Measurements from ENCODE around the gene IGF2BP2. TPM values are rescaled to one million over a fixed set of nuclear protein-coding genes. Genes with fewer than 3 reads are reported as not detected.

IGF2BP2 gene
- total RNA-seq, 1 experiment from 2014 or later = 97.8 TPM

- H3K27ac ChIP-seq (ENCODE audit: low read length) = no peak overlapping the region
- TF ChIP-seq, protein P1, sequence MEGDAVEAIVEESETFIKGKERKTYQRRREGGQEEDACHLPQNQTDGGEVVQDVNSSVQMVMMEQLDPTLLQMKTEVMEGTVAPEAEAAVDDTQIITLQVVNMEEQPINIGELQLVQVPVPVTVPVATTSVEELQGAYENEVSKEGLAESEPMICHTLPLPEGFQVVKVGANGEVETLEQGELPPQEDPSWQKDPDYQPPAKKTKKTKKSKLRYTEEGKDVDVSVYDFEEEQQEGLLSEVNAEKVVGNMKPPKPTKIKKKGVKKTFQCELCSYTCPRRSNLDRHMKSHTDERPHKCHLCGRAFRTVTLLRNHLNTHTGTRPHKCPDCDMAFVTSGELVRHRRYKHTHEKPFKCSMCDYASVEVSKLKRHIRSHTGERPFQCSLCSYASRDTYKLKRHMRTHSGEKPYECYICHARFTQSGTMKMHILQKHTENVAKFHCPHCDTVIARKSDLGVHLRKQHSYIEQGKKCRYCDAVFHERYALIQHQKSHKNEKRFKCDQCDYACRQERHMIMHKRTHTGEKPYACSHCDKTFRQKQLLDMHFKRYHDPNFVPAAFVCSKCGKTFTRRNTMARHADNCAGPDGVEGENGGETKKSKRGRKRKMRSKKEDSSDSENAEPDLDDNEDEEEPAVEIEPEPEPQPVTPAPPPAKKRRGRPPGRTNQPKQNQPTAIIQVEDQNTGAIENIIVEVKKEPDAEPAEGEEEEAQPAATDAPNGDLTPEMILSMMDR (IDR thresholded peaks at IDR 0.05) = no peak
- TF ChIP-seq POLR2AphosphoS5 (IDR thresholded peaks at IDR 0.05; ENCODE audit: low read depth, low read length) (no peak), TCF7L2 (IDR thresholded peaks at IDR 0.05; ENCODE audit: low read depth, low read length) (no peak), SIN3A (IDR thresholded peaks at IDR 0.05; ENCODE audit: borderline replicate concordance, insufficient read depth, low read depth, low read length) (no peak)
- TF ChIP-seq, protein P2, sequence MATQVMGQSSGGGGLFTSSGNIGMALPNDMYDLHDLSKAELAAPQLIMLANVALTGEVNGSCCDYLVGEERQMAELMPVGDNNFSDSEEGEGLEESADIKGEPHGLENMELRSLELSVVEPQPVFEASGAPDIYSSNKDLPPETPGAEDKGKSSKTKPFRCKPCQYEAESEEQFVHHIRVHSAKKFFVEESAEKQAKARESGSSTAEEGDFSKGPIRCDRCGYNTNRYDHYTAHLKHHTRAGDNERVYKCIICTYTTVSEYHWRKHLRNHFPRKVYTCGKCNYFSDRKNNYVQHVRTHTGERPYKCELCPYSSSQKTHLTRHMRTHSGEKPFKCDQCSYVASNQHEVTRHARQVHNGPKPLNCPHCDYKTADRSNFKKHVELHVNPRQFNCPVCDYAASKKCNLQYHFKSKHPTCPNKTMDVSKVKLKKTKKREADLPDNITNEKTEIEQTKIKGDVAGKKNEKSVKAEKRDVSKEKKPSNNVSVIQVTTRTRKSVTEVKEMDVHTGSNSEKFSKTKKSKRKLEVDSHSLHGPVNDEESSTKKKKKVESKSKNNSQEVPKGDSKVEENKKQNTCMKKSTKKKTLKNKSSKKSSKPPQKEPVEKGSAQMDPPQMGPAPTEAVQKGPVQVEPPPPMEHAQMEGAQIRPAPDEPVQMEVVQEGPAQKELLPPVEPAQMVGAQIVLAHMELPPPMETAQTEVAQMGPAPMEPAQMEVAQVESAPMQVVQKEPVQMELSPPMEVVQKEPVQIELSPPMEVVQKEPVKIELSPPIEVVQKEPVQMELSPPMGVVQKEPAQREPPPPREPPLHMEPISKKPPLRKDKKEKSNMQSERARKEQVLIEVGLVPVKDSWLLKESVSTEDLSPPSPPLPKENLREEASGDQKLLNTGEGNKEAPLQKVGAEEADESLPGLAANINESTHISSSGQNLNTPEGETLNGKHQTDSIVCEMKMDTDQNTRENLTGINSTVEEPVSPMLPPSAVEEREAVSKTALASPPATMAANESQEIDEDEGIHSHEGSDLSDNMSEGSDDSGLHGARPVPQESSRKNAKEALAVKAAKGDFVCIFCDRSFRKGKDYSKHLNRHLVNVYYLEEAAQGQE (IDR thresholded peaks at IDR 0.05; ENCODE audit: insufficient read depth in 1 of 2, low read depth in 2 of 2, low read length in 1 of 2) = no peak
- in situ Hi-C loops (cut with HindIII; ENCODE audit: low pct_unique_long_range_greater_than_20kb, low sequenced_read_pairs) = no loop called here
- H3K4me3 ChIP-seq (ENCODE audit: low read depth in 2 of 2, low read length in 2 of 2) = no peak overlapping the region
- POLR2A ChIA-PET = interaction anchor here (0.7 kb wide), 1 partner anchor 33 kb away, joined by 10 read pairs; no protein-coding TSS in a partner anchor
- peaks cover 8% of the 10 kb centered on the region for H3K36me3 ChIP-seq (ENCODE audit: control insufficient read depth, insufficient read depth, low read length)
- no peaks in the 10 kb centered on the region; the same call in 1 of the 2 replicates for H3K9me3 ChIP-seq (ENCODE audit: control insufficient read depth, insufficient read depth, low read depth, low read length)
- ATAC-seq (no peak), DNase-seq (ENCODE audit: low read depth, low spot score) (no peak)
- no TSS peak for BruUV-seq (replicated peaks)
- CTCF ChIA-PET = no interaction called here
- H3K27me3 ChIP-seq (ENCODE audit: control insufficient read depth, insufficient read depth, low read length) = no peaks in the 10 kb centered on the region
- peaks cover 16% of the 10 kb centered on the region for H3K4me1 ChIP-seq (ENCODE audit: control insufficient read depth, insufficient read depth, low read length)
- intact Hi-C loops (cut with micrococcal nuclease; ENCODE audit: unreplicated experiment) = no loop called here
Measured at GRCh38 chr3:185685231-185686035, 139.4 kb downstream of the IGF2BP2 start.

GRCh38 chr3:185680231-185680630, 144.6 kb downstream of the IGF2BP2 start:
- no peak overlapping the region for H3K4me3 ChIP-seq (ENCODE audit: low read depth in 2 of 2, low read length in 2 of 2)
- no peak overlapping the region for H3K27ac ChIP-seq (ENCODE audit: low read length)
- ChIA-PET POLR2A (no interaction called here), CTCF (interaction anchor here (1.6 kb wide), 1 partner anchor 20 kb away, joined by 5 read pairs; no protein-coding TSS in a partner anchor)
- no TSS peak for BruUV-seq (replicated peaks)
- ATAC-seq (no peak), DNase-seq (ENCODE audit: low read depth, low spot score) (no peak)
- no peaks in the 10 kb centered on the region for H3K4me1 ChIP-seq (ENCODE audit: control insufficient read depth, insufficient read depth, low read length)
- in situ Hi-C loops (cut with HindIII; ENCODE audit: low pct_unique_long_range_greater_than_20kb, low sequenced_read_pairs) (no loop called here), intact Hi-C loops (cut with micrococcal nuclease; ENCODE audit: unreplicated experiment) (no loop called here)
- no peaks in the 10 kb centered on the region for H3K9me3 ChIP-seq (ENCODE audit: control insufficient read depth, insufficient read depth, low read depth, low read length)
- no peak for TF ChIP-seq TCF7L2 (IDR thresholded peaks at IDR 0.05; ENCODE audit: low read depth, low read length)
- H3K27me3 ChIP-seq (ENCODE audit: control insufficient read depth, insufficient read depth, low read length) = no peaks in the 10 kb centered on the region
- peaks cover 5% of the 10 kb centered on the region for H3K36me3 ChIP-seq (ENCODE audit: control insufficient read depth, insufficient read depth, low read length)

- no peak for ATAC-seq
- ChIA-PET CTCF (interaction anchor here (0.6 to 1.4 kb wide), 3 partner anchors 16 to 235 kb away, joined by 5 to 10 read pairs (median 10); no protein-coding TSS in a partner anchor), POLR2A (no interaction called here)
- no peaks in the 10 kb centered on the region for H3K4me1 ChIP-seq (ENCODE audit: control insufficient read depth, insufficient read depth, low read length)
- intact Hi-C loops (cut with micrococcal nuclease; ENCODE audit: unreplicated experiment) = loop anchor here (5.0 kb wide), 1 partner anchor 54 kb away; no protein-coding TSS in a partner anchor
- H3K27me3 ChIP-seq (ENCODE audit: control insufficient read depth, insufficient read depth, low read length) = no peaks in the 10 kb centered on the region
- no TSS peak for BruUV-seq (replicated peaks)
- H3K9me3 ChIP-seq (ENCODE audit: control insufficient read depth, insufficient read depth, low read depth, low read length) = no peaks in the 10 kb centered on the region
- H3K4me3 ChIP-seq (ENCODE audit: low read depth in 2 of 2, low read length in 2 of 2) = no peak overlapping the region
- H3K27ac ChIP-seq (ENCODE audit: low read length) = no peak overlapping the region
- no peak for DNase-seq (ENCODE audit: low read depth, low spot score)
- in situ Hi-C loops (cut with HindIII; ENCODE audit: low pct_unique_long_range_greater_than_20kb, low sequenced_read_pairs) = no loop called here
- H3K36me3 ChIP-seq (ENCODE audit: control insufficient read depth, insufficient read depth, low read length) = peaks cover 24% of the 10 kb centered on the region
- no peak for TF ChIP-seq TCF7L2 (IDR thresholded peaks at IDR 0.05; ENCODE audit: low read depth, low read length)
- TF ChIP-seq POLR2AphosphoS5 (IDR thresholded peaks at IDR 0.05; ENCODE audit: low read depth, low read length) = no peak
- no peak for TF ChIP-seq SIN3A (IDR thresholded peaks at IDR 0.05; ENCODE audit: borderline replicate concordance, insufficient read depth, low read depth, low read length)
Measured at GRCh38 chr3:185678027-185678426, 146.8 kb downstream of the IGF2BP2 start.
